Left cardiac atrium (tissue), 4 donors: ENCODE measurements around the gene BTBD2. TPM values are rescaled to one million over a fixed set of nuclear protein-coding genes. Genes with fewer than 3 reads are reported as not detected.
A peak's percentile ranks its signal among the peaks of the same experiment; 100 is the strongest.
"Not testable (repeated sequence)": the region's sequence is repeated elsewhere in the genome, so short reads cannot be mapped to it uniquely, and the experiment has no call there.

Experiments used
- ATAC-seq, 2 donors: fragments of 200-7000 bp; cut with Tn5 transposase; one replicate each; pipeline ENCODE4 v1.9.1; 2020; ENCODE audit warnings: mild to moderate bottlenecking in 2 of 2, moderate library complexity in 2 of 2
- DNase-seq: peaks from one replicate; pipeline ENCODE4 v3.0.0-alpha.2; 2020
- intact Hi-C, 2 donors: fragments of 100-400 bp; cut with DNase I; formaldehyde crosslinking; loops; one replicate each; pipeline versions ENCODE4 v1.14.1 to v1.15.1; 2022 to 2023
- total RNA-seq, 2 donors: library from RNA; stranded (reverse); fragmentation: NEBNext Ultra II Directional; extraction: Animal tissue kit (Norgen Biotek cat#: 25700); gene quantifications; one replicate each; pipeline ENCODE4 v1.2.1, GENCODE V29; 2021
- donor health status: DM: no; HTN: yes; CAD: no.
- donor health status: DM: no; HTN: yes; CAD: no; lungs with severe emphysema.
- donor health status: DM: yes; HTN: yes; CAD: no.
- donor health status: Dilated cardiomyopathy.

The BTBD2 gene
- total RNA-seq, 2 donors from 2014 or later, result 51.4 to 54.3 TPM

DNA sequence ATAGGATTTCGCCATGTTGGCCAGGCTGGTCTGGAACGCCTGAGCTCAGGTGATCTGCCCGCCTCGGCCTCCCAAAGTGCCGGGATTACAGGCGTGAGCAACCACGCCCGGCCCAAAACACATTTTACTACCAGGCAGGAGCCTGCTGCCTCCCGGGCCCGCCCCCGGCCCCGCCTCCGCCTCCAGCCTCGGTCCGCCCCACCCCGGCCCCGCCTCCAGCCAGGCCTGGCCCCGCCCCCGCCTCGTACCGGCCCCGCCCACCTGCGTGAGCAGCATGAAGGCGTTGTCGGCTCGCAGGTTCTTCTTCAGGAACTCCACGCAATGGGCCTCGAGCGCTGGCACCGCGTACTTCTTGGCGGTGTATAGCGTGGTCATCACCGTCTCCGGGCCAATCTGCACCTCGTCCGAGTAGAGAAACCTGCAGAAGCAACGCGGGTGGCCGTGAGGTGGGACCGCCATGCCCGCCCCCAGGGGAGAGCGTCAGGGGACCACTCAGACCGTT is 22.7 kb downstream of the BTBD2 start:
- intact Hi-C loops, result no loop called here
- DNase-seq (no peak), ATAC-seq (peak in 1 of 2 donors; percentile 42)

- DNase-seq (no peak), ATAC-seq (no peak)
- intact Hi-C loops, result no loop called here
These were observed 24.2 kb downstream of the BTBD2 start for GRCh38 chr19:1991018-1991913.

GRCh38 chr19:1990230-1991017 is 25.1 kb downstream of the BTBD2 start:
- ATAC-seq (no peak), DNase-seq (no peak)
- intact Hi-C loops, result no loop called here

- DNase-seq (no peak), ATAC-seq (no peak)
- intact Hi-C loops, result no loop called here
These were observed 25.8 kb downstream of the BTBD2 start for GRCh38 chr19:1989513-1990229.

- intact Hi-C loops, DNase-seq: not testable (repeated sequence)
These were observed 27.1 kb downstream of the BTBD2 start for GRCh38 chr19:1988464-1988863.

GRCh38 chr19:1987197-1988187 is 28.0 kb downstream of the BTBD2 start:
- ATAC-seq (no peak), DNase-seq (no peak)
- intact Hi-C loops, result no loop called here

More at GRCh38 chr19:1988464-1988863, 27.1 kb downstream of the BTBD2 start:
- not testable (repeated sequence) for ATAC-seq

DNA sequence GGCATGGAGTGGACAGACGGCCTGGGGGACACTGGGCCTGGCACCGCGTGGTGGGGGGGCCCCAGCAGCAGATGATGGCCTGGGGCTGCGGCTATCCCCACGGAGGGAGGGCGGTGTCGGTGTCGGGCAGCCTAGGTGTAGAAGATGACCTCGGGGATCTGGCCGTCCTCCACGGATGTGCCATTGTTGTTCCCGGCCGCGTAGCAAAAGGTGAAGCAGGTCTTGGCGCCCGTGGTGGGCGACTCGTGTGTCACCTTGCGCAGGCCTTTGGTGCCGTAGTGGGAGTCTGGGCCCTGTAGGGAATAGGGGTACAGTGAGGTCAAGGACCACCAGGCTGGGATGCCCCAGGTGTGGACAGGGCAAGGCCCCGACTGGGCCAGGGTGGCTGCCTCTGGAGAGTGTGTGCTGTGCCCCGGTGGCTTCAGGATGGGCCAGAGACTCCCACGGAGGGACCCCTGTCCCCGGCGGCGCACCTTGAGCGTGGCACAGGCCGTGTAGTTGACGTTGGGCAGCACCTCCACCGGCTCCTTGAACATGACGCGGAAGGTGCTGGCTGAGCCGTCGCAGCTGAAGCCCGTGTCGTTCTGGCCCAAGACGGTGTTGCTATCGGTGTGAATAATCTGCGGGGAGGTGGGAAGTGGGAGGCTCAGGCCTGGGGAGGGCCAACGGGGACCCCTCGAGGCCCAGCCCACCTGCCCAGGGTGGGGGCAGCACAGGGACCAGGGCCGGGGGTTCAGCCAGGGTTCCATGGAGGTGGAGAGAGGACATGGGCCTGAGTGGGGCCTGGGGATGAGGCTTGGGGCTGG is 29.0 kb downstream of the BTBD2 start:
- intact Hi-C loops, result no loop called here
- DNase-seq, result no peak
- ATAC-seq, result peak; percentile 6 to 12

DNA sequence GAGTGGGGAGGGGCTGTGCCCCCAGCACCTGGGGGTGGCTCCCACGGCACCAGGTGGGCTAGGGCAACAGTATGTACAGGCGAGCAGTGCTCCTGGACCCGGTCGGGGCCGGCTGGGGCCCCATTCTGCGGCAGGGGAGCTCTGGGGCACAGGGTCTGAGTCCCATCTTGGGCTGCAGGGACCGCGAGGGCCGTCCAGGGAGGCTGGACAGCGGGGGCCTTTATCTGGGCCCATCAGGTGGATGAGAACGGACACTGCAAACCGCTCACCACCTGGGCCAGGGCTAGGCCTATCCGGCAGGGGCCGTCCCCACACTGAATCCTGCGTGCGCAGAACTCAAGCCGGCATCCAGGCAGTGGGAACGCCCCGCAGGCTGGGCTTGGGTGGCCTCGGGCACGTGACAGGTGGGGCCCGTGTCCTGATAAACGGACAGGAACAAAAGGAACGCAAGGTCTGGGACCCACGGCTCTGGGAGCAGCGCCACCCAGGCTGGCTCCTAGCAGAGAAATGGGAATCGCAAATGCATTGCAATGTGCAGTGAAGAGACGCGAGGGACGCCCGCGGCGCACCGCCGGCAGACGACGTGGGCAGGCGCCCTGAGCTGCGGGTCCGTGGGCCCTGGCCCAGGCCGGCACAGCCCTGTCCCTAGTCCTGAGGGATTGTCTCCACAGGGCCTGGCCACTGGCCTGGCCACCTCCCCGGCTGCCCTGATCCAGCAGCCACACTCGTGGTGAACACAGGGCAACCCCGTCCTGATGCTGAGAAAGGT is 29.7 kb downstream of the BTBD2 start:
- ATAC-seq, result peak; percentile 6 to 9
- intact Hi-C loops, result no loop called here
- no peak for DNase-seq

- ATAC-seq, result no peak
- intact Hi-C loops, result no loop called here
- no peak for DNase-seq
These were observed 31.2 kb downstream of the BTBD2 start for GRCh38 chr19:1984357-1984756.

- ATAC-seq (no peak), DNase-seq (no peak)
- intact Hi-C loops, result no loop called here
These were observed 34.3 kb downstream of the BTBD2 start for GRCh38 chr19:1981253-1981652.

DNA sequence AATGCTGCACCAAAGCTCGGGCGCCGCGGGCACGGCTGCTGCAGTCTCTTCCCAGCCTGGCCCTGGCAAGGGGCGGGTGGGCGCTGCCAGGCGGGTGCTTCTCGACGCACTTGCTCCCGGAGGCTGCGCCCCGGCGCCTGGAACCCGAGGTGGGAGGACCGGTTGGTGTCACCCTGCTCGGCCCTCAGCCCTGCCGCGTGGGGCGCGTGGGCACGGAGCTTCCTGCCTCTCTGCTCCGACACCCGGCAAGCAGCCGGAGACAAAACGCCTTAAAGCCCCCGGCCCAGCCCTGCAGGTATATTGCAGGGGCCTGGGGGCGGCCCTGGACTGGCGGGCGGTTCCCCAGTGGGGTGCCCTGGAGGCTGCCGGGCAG is 34.7 kb downstream of the BTBD2 start:
- no peak for ATAC-seq
- intact Hi-C loops, result no loop called here
- DNase-seq, result no peak

DNA sequence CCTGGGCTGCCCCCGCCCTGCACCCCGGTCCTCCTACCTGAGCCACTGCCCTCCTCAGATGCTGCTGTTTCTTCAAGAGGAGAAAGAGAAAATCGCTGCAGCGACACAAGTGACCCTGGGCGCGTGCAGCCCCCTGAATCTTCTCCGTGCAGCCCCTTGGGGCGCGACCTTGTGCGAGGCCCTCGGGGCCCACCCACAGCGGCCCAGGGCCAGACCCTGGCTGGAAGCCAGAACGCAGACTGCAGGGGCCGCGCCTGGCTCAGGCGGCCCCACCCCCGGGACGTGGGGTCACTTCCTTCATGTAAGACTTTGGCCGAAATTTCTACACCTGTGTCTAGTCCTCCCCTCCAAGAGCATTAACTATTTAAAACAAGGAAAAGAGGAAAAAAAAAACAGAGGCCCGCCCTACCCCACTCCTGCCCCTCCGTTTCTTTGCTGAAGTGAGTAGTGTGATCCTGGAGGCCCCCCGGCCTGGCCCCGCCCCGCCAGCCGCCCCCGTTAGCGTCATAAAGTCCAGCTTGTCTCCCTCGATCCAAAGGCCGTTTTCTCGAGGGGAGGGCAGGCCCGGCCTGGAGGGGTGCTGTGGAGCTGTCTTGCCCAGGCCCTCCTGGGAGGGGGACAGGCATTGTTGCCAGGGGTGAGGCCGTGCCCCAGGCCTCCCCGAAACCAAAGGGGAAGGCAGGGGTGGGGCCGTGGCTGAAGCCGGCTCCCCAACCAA is 35.3 kb downstream of the BTBD2 start:
- intact Hi-C loops, result no loop called here
- no peak for ATAC-seq
- DNase-seq, result no peak

DNA sequence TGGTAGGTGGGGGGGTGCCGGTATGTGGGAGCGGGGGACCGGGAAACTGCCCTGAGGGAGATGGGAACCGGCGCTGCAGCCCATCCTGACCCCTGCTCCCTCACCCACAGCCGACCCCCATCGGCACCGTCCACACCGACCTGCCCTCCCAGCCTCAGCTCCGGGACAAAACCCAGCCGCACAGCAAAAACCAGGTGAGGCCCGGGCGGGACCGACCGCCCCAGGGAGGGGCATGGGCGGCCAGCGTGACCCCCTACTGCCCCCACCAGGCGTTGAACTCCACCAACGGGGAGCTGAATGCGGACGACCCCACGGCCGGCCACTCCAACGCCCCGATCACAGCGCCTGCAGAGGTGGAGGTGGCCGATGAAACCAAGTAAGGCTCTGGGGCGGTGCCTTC is 35.9 kb downstream of the BTBD2 start:
- ATAC-seq (no peak), DNase-seq (no peak)
- intact Hi-C loops, result no loop called here

DNA sequence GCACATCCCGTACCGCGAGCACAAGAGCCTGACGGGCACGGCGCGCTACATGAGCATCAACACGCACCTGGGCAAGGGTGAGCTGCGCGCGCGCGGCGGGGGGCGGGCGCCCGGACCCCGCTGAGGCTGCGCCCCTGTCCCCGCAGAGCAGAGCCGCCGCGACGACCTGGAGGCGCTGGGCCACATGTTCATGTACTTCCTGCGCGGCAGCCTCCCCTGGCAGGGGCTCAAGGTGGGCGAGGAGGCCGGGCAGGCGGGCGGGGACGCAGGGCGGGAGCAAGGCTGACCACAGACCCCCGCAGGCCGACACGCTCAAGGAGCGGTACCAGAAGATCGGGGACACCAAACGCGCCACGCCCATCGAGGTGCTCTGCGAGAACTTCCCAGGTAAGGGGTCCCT is 36.5 kb downstream of the BTBD2 start:
- DNase-seq (no peak), ATAC-seq (no peak)
- intact Hi-C loops, result no loop called here

- ATAC-seq (no peak), DNase-seq (no peak)
- intact Hi-C loops, result no loop called here
These were observed 37.1 kb downstream of the BTBD2 start for GRCh38 chr19:1978346-1978894.

DNA sequence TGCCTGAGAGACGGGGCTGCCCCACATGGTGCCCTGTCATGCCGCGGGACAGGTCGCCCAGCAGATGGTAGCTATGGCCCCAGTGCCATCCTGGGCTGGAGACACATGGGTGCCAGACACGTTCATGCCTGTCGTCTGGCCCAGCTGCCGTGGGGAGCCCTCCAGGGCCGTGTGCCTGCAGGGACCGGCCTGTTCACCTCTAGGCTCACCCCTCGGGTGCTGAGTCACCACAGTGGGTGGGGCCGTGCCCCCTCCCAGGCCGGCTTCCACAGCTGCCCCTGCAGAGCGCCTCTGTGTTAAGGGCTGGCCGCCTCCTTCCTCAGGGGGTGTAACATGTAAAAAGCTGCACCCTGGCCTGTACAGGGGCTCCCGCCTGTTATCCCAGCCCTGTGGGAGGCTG is 38.4 kb downstream of the BTBD2 start:
- intact Hi-C loops, result no loop called here
- DNase-seq (no peak), ATAC-seq (no peak)
